Measurements from ENCODE around the gene ZNRD2.

The ZNRD2 gene

GRCh38 chr11:65610404-65610803 is 40.1 kb downstream of the ZNRD2 start:
- DNase-seq (ENCODE audit: low read depth): no peak

GRCh38 chr11:65611028-65611757 is 40.9 kb downstream of the ZNRD2 start:
- no peak for DNase-seq (ENCODE audit: low read depth)

GRCh38 chr11:65611758-65612603 is 41.7 kb downstream of the ZNRD2 start:
- DNase-seq (ENCODE audit: low read depth): no peak

- no peak for DNase-seq (ENCODE audit: low read depth)
Observed at GRCh38 chr11:65612691-65613090, 42.4 kb downstream of the ZNRD2 start.

GRCh38 chr11:65613091-65613928 is 43.0 kb downstream of the ZNRD2 start:
- no peak for DNase-seq (ENCODE audit: low read depth)

DNA sequence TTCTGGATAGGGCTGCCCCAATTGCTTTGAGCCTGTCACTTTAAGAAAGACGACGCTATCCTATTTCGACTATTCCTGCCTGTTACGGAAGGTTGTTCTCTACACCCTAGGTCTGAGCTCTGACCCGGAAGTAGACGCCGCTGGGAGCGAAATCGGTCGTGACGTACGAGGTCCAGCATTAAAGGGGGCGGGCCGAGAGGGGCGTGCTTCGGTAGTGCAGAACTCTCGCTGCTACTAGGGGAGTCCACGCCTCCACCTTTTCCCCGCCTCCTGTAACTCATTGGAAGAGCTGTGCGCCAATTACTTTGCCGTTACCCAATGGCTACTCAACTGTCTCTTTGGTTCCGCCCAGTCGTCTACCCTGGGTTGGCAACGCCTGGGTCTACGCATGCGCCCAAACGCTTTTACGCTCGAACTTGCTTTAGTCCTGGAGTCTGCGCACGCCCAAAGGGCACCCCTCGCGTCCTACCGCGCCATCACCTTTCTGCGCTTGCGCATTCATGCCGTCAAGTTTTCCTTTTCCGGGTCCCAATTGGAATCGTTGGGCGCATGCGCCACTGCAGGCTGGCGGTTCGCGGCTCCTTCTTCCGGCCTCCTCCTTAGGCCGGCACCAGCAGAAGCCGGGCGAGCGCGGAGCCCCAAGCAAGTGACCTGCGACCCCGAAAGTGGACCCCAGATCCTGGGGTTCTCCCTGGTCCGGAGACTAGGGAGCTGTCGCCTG is 45.1 kb downstream of the ZNRD2 start, which contains the start of gene PCNX3:
Gene PCNX3, plus strand, starts transcription at position 548 of the 721 bp plus-strand sequence. CDS start 536 bp downstream, outside the sequence.
- DNase-seq (ENCODE audit: low read depth): peak; percentile 98

- no peak for DNase-seq (ENCODE audit: low read depth)
Observed at GRCh38 chr11:65615950-65616574, 45.8 kb downstream of the ZNRD2 start.

DNA sequence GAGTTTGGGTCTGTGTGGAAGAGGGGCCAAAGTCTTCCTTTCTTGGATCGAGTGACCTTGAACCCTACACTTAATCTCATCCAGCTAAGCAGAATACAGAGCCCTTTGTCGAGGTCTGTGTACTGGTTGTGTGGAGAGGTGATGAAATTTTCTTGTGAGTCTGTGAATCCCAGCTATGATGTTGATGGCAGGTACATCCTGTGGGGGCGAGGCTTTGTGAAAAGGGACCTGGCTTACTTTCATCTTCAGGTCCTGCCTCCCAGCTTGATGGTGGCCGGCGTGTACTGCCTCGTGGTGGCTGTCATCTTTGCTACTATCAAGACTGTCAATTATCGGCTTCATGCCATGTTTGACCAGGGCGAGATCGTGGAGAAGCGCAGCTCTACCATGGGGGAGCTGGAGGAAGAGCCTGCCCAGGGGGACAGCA is 46.3 kb downstream of the ZNRD2 start:
- DNase-seq (ENCODE audit: low read depth): no peak

GRCh38 chr11:65617136-65617850 is 47.0 kb downstream of the ZNRD2 start:
- DNase-seq (ENCODE audit: low read depth): no peak

- no peak for DNase-seq (ENCODE audit: low read depth)
Observed at GRCh38 chr11:65617990-65618751, 47.9 kb downstream of the ZNRD2 start.

DNA sequence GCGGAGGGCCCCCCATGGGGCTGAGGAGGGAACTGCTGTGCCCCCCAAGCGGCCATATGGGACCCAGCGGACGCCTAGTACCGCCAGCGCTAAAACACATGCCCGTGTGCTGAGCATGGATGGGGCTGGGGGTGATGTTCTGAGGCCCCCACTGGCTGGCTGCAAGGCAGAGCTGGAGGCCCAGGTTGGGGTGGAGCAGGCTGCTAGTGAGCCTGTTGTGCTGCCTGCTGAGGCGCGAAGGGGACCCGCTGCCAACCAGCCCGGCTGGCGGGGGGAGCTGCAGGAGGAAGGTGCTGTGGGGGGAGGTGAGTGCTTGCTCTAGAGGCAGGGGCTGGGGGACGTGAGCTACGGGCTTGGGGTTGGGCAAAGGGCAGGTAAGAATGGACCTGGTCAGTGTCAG is 48.5 kb downstream of the ZNRD2 start:
- no peak for DNase-seq (ENCODE audit: low read depth)

- no peak for DNase-seq (ENCODE audit: low read depth)
Observed at GRCh38 chr11:65619281-65619928, 49.1 kb downstream of the ZNRD2 start.

DNA sequence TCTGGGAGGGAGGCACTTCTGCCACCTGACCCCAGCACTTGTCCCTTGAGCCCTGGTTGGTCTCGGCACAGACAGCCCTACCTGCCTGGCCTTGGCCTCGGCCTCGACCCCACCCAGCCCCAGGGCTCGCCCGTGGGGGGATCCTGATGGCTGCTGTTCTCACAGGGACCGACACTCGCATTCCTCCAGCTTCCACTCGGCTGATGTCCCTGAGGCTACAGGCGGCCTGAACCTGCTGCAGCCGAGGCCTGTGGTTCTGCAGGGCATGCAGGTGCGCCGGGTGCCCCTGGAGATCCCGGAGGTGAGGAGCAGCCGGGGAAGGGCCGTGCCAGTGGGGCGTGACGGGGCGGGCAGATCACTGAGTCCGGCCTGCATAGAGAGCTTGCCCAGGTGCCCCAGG is 50.4 kb downstream of the ZNRD2 start:
- DNase-seq (ENCODE audit: low read depth): no peak

GRCh38 chr11:65621460-65621859 is 51.2 kb downstream of the ZNRD2 start:
- no peak for DNase-seq (ENCODE audit: low read depth)

Measured in stimulated activated CD8-positive, alpha-beta memory T cell treated with anti-CD3 and anti-CD28 coated beads, Interleukin-15, amount 100 ng/mL, for 24 hours (primary cell).